ENCODE measurements around the gene CABP2.

- TF ChIP-seq CTCF (IDR thresholded peaks at IDR 0.05) (no peak), POLR2A (IDR thresholded peaks at IDR 0.05) (no peak)
Measured at GRCh38 chr11:67543585-67543984, 20.3 kb upstream of the CABP2 start.
